Right lobe of liver (tissue), 6 donors: ENCODE measurements around the gene WFDC11. TPM values are rescaled to one million over a fixed set of nuclear protein-coding genes. Genes with fewer than 3 reads are reported as not detected.

ENCODE experiments used
- ATAC-seq, 4 donors: fragments of 200-7000 bp; cut with Tn5 transposase; one replicate each; pipeline ENCODE4 v1.9.1; 2020; ENCODE audit warnings: mild to moderate bottlenecking in 4 of 4, moderate library complexity in 4 of 4
- DNase-seq, 3 donors: peaks; one replicate each; pipeline ENCODE4 v3.0.0-alpha.2; 2020
- H3K27ac ChIP-seq, 3 donors: fragments of 200-600 bp; one replicate each; pipeline ENCODE4 v1.8.0; 2022
- H3K27me3 ChIP-seq, 2 donors: fragments of 200-600 bp; one replicate each; pipeline ENCODE4 v1.8.0; 2022
- H3K36me3 ChIP-seq, 4 donors: fragments of 200-600 bp; sonication (generic) in 1 of 4; one replicate each; pipeline versions ENCODE4 v1.5.1 to v1.8.0; 2017 to 2022; ENCODE audit warnings: control low read depth in 1 of 4
- H3K4me1 ChIP-seq, 4 donors: fragments of 200-600 bp; sonication (generic) in 1 of 4; one replicate each; pipeline versions ENCODE4 v1.5.1 to v1.8.0; 2017 to 2022; ENCODE audit warnings: control low read depth in 1 of 4
- H3K4me3 ChIP-seq, 3 donors: fragments of 200-600 bp; one replicate each; pipeline ENCODE4 v1.8.0; 2022
- H3K9me3 ChIP-seq, 4 donors: fragments of 200-600 bp; sonication (generic) in 1 of 4; one replicate each; pipeline versions ENCODE4 v1.5.1 to v1.8.0; 2017 to 2022; ENCODE audit warnings: control low read depth in 1 of 4
- POLR2A ChIP-seq: fragments of 450-650 bp; IDR thresholded peaks from one replicate; pipeline ENCODE4 v1.6.1; 2017; ENCODE audit warnings: antibody characterized with exemption, mild to moderate bottlenecking
- WGBS: methylation state at CpG from one replicate; pipeline ENCODE4 v1.1.6; 2018; ENCODE audit warnings: low coverage, low lambda C conversion rate; ENCODE audit not compliant: insufficient coverage; ENCODE audit errors: missing lambda C conversion rate; 5-methylcytosine and 5-hydroxymethylcytosine counted together
- intact Hi-C, 2 donors: fragments of 100-400 bp; cut with DNase I; formaldehyde crosslinking; loops; one replicate each; pipeline versions ENCODE4 v1.11.2 to v1.14.1; 2022
- microRNA-seq, 2 donors: library from miRNA; unstranded; fragments of <30 nt; microRNA quantifications; one replicate each; pipeline ENCODE4, GENCODE V29; 2019 to 2020
- small RNA-seq, 2 experiments: library from RNA; depleted of rRNA; stranded (forward); fragments of <200 nt; gene quantifications; one replicate each; pipeline ENCODE3, GENCODE V24; 2016
- total RNA-seq, 6 experiments: library from RNA; depleted of rRNA in 2 of 6; stranded (reverse); fragments of >200 nt in 2 of 6; fragmentation: NEBNext Ultra II Directional in 3 of 6; extraction: Animal tissue kit (Norgen Biotek cat#: 25700) in 3 of 6; gene quantifications; one replicate each; pipeline versions ENCODE4 v1.1.0 to v1.2.4, GENCODE V29; 2016 to 2023
- TF ChIP-seq, protein P1 (sequence below), 4 donors: fragments of 200-600 bp in 3 of 4; fragments of 450-650 bp in 1 of 4; IDR thresholded peaks; one replicate each; pipeline versions ENCODE4 v1.5.1 to v1.8.0; 2016 to 2022; ENCODE audit warnings: antibody characterized with exemption in 4 of 4, mild to moderate bottlenecking in 2 of 4
- donor health status: DM: no; HTN: yes; CAD: no.
- donor health status: DM: no; HTN: no; CAD: no.
- donor health status: DM: no; HTN: no; CAD: no.
- donor health status: DM: no; HTN: yes; CAD: no.
- donor health status: DM: no; HTN: yes; CAD: no.

Gene WFDC11
- total RNA-seq, 6 experiments from 2014 or later = not detected

DNA sequence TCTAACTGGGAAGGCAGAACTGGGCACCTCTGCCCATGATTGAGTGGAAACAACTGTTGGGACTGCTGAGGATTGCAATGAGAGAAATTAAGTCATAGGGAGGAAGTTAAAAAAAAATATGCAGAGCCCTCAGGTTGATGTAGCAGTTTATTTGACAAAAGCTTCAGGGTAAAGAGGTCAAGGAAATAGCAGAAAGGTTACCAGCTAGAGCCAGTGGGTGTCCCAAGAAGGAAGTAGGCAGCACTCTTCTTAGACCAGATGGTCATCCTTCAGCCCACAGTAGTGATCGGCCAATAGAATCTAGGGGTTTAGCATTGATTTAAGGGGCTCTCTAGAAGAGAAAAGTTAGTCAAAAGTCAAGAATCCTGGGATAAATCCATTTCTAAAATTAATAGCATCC lies 62.2 kb downstream of the WFDC11 start:
- no peak overlapping the region for H3K27ac ChIP-seq
- TF ChIP-seq, protein P1, sequence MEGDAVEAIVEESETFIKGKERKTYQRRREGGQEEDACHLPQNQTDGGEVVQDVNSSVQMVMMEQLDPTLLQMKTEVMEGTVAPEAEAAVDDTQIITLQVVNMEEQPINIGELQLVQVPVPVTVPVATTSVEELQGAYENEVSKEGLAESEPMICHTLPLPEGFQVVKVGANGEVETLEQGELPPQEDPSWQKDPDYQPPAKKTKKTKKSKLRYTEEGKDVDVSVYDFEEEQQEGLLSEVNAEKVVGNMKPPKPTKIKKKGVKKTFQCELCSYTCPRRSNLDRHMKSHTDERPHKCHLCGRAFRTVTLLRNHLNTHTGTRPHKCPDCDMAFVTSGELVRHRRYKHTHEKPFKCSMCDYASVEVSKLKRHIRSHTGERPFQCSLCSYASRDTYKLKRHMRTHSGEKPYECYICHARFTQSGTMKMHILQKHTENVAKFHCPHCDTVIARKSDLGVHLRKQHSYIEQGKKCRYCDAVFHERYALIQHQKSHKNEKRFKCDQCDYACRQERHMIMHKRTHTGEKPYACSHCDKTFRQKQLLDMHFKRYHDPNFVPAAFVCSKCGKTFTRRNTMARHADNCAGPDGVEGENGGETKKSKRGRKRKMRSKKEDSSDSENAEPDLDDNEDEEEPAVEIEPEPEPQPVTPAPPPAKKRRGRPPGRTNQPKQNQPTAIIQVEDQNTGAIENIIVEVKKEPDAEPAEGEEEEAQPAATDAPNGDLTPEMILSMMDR (IDR thresholded peaks at IDR 0.05) = no peak
- no peak for TF ChIP-seq POLR2A
- H3K4me3 ChIP-seq = no peak overlapping the region
- H3K9me3 ChIP-seq = no peaks in the 10 kb centered on the region
- no peaks in the 10 kb centered on the region for H3K36me3 ChIP-seq
- H3K27me3 ChIP-seq = no peaks in the 10 kb centered on the region
- DNase-seq = no peak
- WGBS = no CpG with 5 or more reads among the region's 1 CpG
- no peaks in the 10 kb centered on the region for H3K4me1 ChIP-seq
- ATAC-seq = no peak
- intact Hi-C loops = no loop called here

Small RNAs within 50 kb of the gene (microRNA-seq; reads per million reads assigned to microRNA genes)
- 0 to 1.3 reads per million in 2 donors for gene MIR3617

Small RNAs within 50 kb of the gene (small RNA-seq; reads per million reads assigned to genes)
- 0 reads per million in 2 experiments for gene MIR3617

Other genes starting within 250 kb of the WFDC11 start
- 1 to 10 TPM in 4 of 6 experiments, under 1 TPM in 1, not detected in 1; 0.77 to 2.8 (median 1.8) TPM for gene WFDC2, start 200.5 kb downstream of the WFDC11 start, total RNA-seq
- gene SPINT3, start 154.6 kb downstream of the WFDC11 start, total RNA-seq = not detected
- gene WFDC6, start 130.8 kb downstream of the WFDC11 start, total RNA-seq = not detected
- not detected for gene EPPIN, start 122.8 kb downstream of the WFDC11 start, total RNA-seq
- gene WFDC8, start 91.0 kb downstream of the WFDC11 start, total RNA-seq = not detected
- not detected for gene WFDC10A, start 40.5 kb downstream of the WFDC11 start, total RNA-seq
- gene WFDC9, start 39.0 kb downstream of the WFDC11 start, total RNA-seq = not detected
- gene WFDC13, start 31.8 kb upstream of the WFDC11 start, total RNA-seq = not detected
- not detected for gene WFDC10B, start 34.8 kb upstream of the WFDC11 start, total RNA-seq
- not detected for gene SPINT4, start 52.1 kb upstream of the WFDC11 start, total RNA-seq
- gene WFDC3, start 121.6 kb upstream of the WFDC11 start, total RNA-seq = under 1 TPM in 2 of 6 experiments, not detected in 4; 0.49 to 0.73 TPM
- gene DNTTIP1, start 121.7 kb upstream of the WFDC11 start, total RNA-seq = 10 to 100 TPM in 3 of 6 experiments, 1 to 10 TPM in 3; 7.5 to 15.7 (median 11.3) TPM
- 1 to 10 TPM in 4 of 6 experiments, under 1 TPM in 1, not detected in 1; 0.66 to 5.8 (median 3.7) TPM for gene UBE2C, start 142.4 kb upstream of the WFDC11 start, total RNA-seq
- gene TNNC2, start 157.1 kb upstream of the WFDC11 start, total RNA-seq = 1 to 10 TPM in 1 of 6 experiments, under 1 TPM in 2, not detected in 3; 0.37 to 3.5 (median 0.86) TPM
- gene SNX21, start 163.6 kb upstream of the WFDC11 start, total RNA-seq = 10 to 100 TPM in 2 of 6 experiments, 1 to 10 TPM in 4; 3.4 to 21.8 (median 6.8) TPM
- gene ACOT8, start 187.2 kb upstream of the WFDC11 start, total RNA-seq = 10 to 100 TPM; 13.9 to 32.1 (median 19.4) TPM
- gene ZSWIM3, start 187.4 kb upstream of the WFDC11 start, total RNA-seq = 1 to 10 TPM; 1.7 to 2.7 (median 1.9) TPM
- gene ZSWIM1, start 211.0 kb upstream of the WFDC11 start, total RNA-seq = 1 to 10 TPM; 2.4 to 3.3 (median 3.1) TPM
- 1 to 10 TPM in 5 of 6 experiments, under 1 TPM in 1; 0.50 to 3.2 (median 2.0) TPM for gene SPATA25, start 217.4 kb upstream of the WFDC11 start, total RNA-seq
- gene NEURL2, start 221.0 kb upstream of the WFDC11 start, total RNA-seq = 1 to 10 TPM; 3.6 to 8.8 (median 5.4) TPM
- 100 to 1,000 TPM in 3 of 6 experiments, 10 to 100 TPM in 3; 54.4 to 194 (median 134) TPM for gene CTSA, start 221.1 kb upstream of the WFDC11 start, total RNA-seq
- gene PLTP, start 241.9 kb upstream of the WFDC11 start, total RNA-seq = 10 to 100 TPM in 5 of 6 experiments, 1 to 10 TPM in 1; 9.6 to 70.2 (median 35.6) TPM